Mesothelial cell of epicardium (in vitro differentiated cells): ENCODE measurements around the gene MYADML2. TPM values are rescaled to one million over a fixed set of nuclear protein-coding genes. Genes with fewer than 3 reads are reported as not detected.

ENCODE experiments used
- DNase-seq, 2 experiments: peaks; one replicate each; pipeline ENCODE4 v3.0.0; 2021; ENCODE audit warnings: low spot score in 2 of 2; ENCODE audit not compliant: unreplicated experiment in 2 of 2
- H3K27ac Mint-ChIP-seq: 2 replicates; pipeline ENCODE4 v1.8.0; 2021; ENCODE audit warnings: mixed read lengths
- H3K27me3 Mint-ChIP-seq: 2 replicates; pipeline ENCODE4 v1.8.0; 2021; ENCODE audit warnings: low read depth, mixed read lengths
- H3K36me3 Mint-ChIP-seq: 2 replicates; pipeline ENCODE4 v1.8.0; 2021; ENCODE audit warnings: mixed read lengths
- H3K4me1 Mint-ChIP-seq: 2 replicates; pipeline ENCODE4 v1.8.0; 2021; ENCODE audit warnings: mixed read lengths
- H3K4me3 Mint-ChIP-seq: 2 replicates; pipeline ENCODE4 v1.8.0; 2021; ENCODE audit warnings: mild to moderate bottlenecking, moderate library complexity, mixed read lengths
- H3K9me3 Mint-ChIP-seq: 2 replicates; pipeline ENCODE4 v1.8.0; 2021; ENCODE audit warnings: mixed read lengths
- total RNA-seq: library from RNA; stranded (reverse); gene quantifications from 3 replicates; pipeline ENCODE4 v1.2.1, GENCODE V29; 2021
- TF ChIP-seq, protein P1 (sequence below): fragments of 200-600 bp; sonication (generic); IDR thresholded peaks from one replicate; pipeline ENCODE4 v1.5.0; 2021; ENCODE audit warnings: antibody characterized with exemption; ENCODE audit not compliant: unreplicated experiment

The MYADML2 gene
- total RNA-seq, 1 donor from 2014 or later, result not detected

DNA sequence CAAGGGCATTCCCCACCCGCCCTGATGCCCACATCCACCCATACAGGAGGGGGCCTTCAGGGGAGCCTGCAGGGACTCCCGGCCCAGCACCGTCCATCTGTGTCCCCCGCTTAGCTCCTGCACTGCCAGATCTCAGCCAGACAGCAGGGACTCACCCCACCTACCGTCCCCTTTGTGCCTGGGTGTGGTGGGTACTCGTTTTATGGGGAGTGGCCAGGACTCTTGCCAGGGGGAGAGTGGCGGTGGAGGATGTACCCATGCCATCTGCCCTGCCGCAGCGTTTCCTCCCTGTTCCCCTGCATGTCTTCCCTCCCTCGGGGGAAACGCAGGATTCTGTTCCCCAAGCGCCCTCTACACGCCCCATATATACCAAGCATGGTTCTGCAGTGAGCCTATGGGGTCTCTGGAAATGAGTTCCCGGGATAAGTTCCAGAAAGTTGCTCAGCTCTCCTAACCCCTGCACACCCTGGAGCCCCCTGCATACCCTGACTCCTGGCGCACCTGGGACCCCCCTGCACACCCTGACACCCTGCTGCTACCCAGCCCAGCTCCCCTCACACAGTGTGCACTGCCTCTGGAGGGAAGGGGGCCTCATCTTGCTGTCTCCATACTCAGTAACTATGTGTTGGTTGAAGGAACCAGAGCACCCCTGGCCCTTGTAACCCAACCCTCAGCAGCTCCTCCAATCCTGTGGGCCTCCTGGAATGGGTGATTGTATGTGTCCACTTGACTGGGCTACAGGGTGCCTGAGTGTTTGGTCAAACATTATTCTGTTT is 15.3 kb downstream of the MYADML2 start:
- peaks cover 19% of the 10 kb centered on the region for H3K4me1 Mint-ChIP-seq
- TF ChIP-seq, protein P1, sequence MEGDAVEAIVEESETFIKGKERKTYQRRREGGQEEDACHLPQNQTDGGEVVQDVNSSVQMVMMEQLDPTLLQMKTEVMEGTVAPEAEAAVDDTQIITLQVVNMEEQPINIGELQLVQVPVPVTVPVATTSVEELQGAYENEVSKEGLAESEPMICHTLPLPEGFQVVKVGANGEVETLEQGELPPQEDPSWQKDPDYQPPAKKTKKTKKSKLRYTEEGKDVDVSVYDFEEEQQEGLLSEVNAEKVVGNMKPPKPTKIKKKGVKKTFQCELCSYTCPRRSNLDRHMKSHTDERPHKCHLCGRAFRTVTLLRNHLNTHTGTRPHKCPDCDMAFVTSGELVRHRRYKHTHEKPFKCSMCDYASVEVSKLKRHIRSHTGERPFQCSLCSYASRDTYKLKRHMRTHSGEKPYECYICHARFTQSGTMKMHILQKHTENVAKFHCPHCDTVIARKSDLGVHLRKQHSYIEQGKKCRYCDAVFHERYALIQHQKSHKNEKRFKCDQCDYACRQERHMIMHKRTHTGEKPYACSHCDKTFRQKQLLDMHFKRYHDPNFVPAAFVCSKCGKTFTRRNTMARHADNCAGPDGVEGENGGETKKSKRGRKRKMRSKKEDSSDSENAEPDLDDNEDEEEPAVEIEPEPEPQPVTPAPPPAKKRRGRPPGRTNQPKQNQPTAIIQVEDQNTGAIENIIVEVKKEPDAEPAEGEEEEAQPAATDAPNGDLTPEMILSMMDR, result no peak
- DNase-seq, result no peak
- H3K27ac Mint-ChIP-seq, result no peak overlapping the region
- no peaks in the 10 kb centered on the region for H3K36me3 Mint-ChIP-seq
- H3K27me3 Mint-ChIP-seq, result no peaks in the 10 kb centered on the region
- H3K4me3 Mint-ChIP-seq, result no peak overlapping the region
- H3K9me3 Mint-ChIP-seq, result no peaks in the 10 kb centered on the region

DNA sequence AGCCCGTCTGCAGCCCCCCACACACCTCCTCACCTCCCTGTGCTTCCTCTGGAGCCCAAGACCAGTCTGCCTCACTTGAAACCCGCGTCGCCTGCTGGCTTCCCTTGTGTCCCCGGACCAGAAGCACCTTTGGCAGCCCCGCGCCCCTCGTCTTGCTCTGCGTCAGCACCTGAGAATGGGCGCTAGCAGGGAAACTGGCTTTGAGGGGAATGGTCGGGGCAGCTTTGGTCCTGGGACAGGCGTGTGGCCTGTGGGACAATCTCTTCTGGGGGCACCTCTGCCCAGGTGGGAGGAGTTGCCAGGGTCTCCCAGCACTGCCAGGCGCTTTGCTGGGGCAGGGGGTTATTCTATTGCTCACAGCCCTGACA is 15.9 kb downstream of the MYADML2 start:
- H3K4me3 Mint-ChIP-seq, result no peak overlapping the region
- no peaks in the 10 kb centered on the region for H3K9me3 Mint-ChIP-seq
- H3K27me3 Mint-ChIP-seq, result no peaks in the 10 kb centered on the region
- H3K27ac Mint-ChIP-seq, result no peak overlapping the region
- TF ChIP-seq, protein P1, result no peak
- peaks cover 18% of the 10 kb centered on the region for H3K4me1 Mint-ChIP-seq
- no peaks in the 10 kb centered on the region for H3K36me3 Mint-ChIP-seq
- DNase-seq, result no peak

DNA sequence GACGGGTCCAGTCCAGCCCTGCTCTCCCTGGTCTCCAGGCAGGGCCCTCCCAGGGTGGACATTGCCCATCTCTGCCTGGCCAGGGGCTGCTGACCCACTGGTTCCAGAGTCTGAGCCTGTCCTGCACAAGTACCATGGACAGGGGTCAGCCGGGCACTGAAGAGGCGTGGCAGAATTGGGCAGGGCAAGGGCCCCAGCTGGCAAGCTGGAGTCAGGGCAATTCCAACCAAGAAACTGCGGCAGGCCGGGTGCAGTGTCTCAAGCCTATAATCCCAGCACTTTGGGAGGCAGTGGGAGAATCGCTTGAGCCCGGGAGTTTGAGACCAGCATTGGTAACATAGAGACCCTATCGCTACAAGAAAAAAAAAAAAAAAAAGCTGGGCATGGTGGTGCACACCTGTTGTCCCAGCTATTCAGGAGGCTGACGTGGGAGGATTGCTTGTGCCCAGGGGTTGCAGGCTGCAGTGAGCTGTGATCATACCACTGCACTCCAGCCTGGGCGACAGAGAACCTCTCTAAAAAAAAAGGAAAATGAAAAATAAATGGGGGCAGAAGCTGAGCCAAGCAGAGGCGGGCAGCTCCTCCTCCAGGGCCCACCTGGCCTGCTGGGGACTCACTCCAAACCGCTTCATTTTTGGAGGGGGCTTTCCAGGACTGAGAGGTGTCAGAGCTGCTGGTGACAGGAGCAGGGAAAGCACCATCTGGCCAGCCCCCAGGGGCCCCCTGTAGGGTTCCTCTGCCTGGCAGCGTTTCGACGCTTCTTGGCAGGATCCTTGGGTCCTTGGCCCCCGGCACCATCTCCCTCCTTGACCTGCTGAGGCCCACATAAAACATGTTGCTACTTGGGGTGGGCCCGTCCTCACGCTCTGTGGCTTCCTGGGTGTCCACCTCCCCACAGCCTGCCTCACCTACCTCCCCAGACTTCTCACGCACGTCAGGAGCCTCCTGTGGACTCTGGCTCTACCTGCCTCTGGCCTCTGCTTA is 16.6 kb downstream of the MYADML2 start:
- no peak overlapping the region for H3K4me3 Mint-ChIP-seq
- H3K9me3 Mint-ChIP-seq, result no peaks in the 10 kb centered on the region
- H3K4me1 Mint-ChIP-seq, result peaks cover 17% of the 10 kb centered on the region
- no peak for DNase-seq
- no peak overlapping the region for H3K27ac Mint-ChIP-seq
- H3K27me3 Mint-ChIP-seq, result no peaks in the 10 kb centered on the region
- TF ChIP-seq, protein P1, result no peak
- H3K36me3 Mint-ChIP-seq, result no peaks in the 10 kb centered on the region

DNA sequence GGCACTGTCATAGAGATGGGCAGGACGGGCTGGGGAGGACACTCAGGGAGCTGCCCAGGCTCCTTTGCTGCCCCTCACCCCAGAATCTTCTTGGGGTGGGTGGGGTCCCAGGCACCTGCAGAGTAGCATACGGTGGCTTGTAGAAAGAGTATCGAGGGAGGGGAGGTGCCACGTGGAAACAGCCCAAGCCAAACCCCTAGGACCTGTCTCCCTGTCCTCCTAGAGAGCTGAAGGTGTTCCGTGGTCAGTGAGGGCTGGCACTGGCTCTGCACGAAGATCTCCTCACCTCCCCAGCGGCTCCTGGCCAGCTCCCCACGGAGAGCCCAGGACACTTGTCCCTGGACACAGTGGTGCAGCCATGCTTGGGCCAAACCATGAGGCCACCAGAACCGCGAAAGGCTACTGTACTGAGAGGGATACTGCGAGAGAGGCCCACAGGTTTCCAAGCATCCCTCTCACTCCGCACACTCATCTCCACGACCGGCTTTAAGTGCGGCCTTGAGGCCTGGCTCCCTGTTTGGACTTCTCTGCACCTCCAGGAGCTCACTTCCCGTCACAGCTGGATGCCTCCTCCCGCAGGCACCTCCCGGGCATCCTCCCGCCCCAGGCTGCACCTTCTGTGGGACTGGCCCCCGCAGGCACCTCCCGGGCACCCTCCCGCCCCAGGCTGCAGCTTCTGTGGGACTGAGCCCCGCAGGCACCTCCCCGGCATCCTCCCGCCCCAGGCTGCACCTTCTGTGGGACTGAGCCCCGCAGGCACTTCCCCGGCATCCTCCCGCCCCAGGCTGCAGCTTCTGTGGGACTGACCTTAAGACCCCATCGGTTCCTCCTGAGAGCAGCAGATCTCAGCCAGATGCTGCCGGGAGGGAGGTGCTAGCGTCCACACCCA is 17.5 kb downstream of the MYADML2 start:
- peak overlapping the region; percentile 52 for H3K4me3 Mint-ChIP-seq
- TF ChIP-seq, protein P1, result no peak
- H3K27me3 Mint-ChIP-seq, result no peaks in the 10 kb centered on the region
- H3K27ac Mint-ChIP-seq, result no peak overlapping the region
- H3K36me3 Mint-ChIP-seq, result no peaks in the 10 kb centered on the region
- no peak for DNase-seq
- H3K9me3 Mint-ChIP-seq, result no peaks in the 10 kb centered on the region
- H3K4me1 Mint-ChIP-seq, result peaks cover 22% of the 10 kb centered on the region

DNA sequence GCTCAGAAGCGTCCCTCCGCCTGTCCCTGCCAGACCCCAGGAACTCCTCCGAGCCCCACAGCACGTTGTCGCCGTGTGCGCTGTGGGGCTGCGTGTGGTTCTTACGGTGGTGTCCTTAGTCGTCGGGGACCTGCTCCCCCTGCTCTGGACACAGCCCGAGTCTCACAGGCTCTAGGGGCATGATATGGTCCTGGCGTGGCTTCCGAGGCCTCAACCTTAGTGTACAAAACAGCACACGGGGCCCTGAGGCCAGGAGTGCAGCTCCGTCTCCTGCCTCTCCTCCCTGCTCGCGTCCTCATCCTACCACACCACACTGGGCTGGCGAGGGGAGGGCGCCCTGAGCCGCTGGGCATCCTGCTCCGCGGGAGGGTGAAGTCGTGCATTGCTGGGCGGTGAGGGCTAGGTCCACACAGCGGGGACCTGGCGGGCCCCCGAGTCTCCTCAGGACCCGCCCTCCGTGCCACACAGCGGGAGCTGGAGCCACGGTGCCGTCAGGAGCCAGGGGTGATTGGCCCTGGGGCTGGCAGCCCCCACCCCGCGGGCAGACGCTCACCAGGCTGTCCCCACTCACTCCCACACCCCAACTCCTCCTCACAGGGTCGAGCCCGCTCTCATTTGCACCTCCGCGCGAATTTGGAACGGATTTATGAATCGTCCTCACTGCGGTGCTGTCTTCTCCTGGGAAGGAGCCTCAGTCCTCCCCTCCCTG is 18.3 kb downstream of the MYADML2 start:
- TF ChIP-seq, protein P1, result no peak
- Mint-ChIP-seq H3K4me3 (peak overlapping the region; percentile 63), H3K4me1 (peaks cover 28% of the 10 kb centered on the region), H3K36me3 (no peaks in the 10 kb centered on the region), H3K27ac (no peak overlapping the region), H3K9me3 (no peaks in the 10 kb centered on the region), H3K27me3 (no peaks in the 10 kb centered on the region)
- DNase-seq, result no peak
